GM18511 (cell line): ENCODE data around the gene MGLL.

Experiments used
- ATAC-seq: cut with Tn5 transposase; IDR thresholded peaks from one replicate; pipeline ENCODE4 v1.9.1; 2021; ENCODE audit warnings: mild to moderate bottlenecking, moderate library complexity; ENCODE audit not compliant: unreplicated experiment

MGLL gene

DNA sequence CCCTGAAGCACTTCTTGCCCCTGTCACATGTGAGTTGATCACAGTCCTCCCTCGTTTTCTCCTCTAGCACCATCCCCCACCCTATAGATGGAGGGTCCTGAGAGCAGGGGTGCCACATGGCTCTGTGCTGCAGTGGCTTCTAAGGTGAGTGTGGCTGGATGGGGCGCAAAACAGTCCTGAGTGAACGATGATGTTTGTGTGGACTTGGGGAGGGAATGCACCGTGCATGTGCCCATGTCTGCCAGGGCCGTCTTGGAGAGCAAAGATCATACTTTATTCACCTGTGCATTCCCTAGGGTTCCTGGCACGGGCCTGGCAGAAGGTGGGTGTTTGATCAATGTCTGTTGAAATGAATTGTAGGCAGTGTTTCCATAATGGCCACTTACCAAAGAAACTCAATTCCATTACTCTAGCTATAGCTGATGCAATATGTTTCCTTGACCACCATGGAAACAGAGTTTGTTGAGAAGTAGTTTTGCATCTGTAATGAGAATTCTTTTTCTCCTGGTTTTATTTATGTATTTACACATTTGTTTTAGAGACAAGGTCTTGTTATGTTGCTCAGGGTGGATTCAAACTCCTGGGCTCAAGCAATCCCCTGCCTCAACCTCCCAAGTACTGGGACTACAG lies 91.5 kb downstream of the MGLL start:
- ATAC-seq, result no peak

DNA sequence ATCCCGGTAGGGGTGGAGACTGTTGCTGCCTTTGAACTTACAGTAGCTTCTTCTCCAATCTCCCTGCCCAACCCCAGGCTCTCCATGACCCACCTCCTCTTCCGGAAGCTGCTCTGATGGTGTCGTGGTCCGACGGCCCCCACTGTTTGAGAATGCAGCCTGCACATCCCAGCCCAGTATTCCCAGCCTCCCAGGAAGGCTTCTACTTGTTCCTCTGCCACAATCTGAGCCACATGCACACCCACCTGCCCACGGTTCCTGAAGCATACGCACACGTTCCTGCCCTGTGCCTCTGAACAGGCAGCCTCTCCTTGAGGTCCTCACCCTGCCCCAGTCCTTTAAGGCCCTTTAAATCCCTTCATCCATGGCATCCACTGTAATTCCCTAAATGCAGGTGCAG lies 92.1 kb downstream of the MGLL start:
- no peak for ATAC-seq

- no peak for ATAC-seq
These were observed 92.7 kb downstream of the MGLL start for GRCh38 chr3:127729556-127730056.

- ATAC-seq, result no peak
These were observed 93.8 kb downstream of the MGLL start for GRCh38 chr3:127728417-127729015.

DNA sequence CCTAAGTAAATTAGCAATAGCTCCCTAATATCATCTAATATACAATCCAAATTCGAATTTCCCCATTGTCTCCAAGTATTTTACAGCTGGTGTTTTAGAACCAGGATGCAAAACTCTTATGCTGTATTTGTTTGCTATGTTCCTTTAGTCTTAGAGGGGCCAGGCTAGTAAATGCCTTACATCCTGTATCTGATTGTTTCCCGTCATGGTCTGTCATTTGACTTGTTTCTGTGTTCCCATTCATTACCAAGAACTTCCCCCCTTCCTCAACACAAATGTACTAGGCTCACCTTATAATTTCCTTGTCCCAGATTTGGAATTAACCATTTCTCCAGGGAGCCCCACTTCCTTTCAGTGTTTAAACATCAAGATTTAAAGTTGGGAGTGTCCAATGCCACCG lies 95.4 kb downstream of the MGLL start:
- no peak for ATAC-seq

DNA sequence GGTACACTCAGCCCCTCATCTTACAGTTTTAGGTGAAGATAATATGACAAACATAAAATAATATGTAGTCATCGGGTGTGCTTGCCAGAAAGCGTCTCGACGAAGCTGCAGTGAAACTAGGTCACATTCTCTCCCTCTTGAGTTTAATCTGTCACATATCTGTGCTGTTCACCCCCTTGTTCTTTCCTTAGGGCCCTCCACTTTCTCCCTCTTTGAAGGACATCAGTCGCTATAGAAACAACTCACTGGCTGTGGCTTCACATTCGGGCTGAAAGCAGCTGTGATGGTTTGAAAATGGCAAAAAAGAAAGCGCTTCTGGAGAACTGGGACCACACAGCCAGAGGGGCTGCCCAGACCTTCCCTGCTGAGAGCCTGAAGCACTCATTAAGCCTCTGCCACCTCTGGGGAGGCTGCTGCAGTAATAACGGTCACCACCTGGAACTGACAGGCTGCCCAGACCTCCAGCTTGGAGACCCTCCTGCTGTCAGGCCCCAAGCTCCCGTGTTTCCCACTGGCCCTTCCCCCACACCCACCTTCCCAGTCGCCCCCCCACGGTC lies 99.2 kb downstream of the MGLL start:
- ATAC-seq, result no peak

DNA sequence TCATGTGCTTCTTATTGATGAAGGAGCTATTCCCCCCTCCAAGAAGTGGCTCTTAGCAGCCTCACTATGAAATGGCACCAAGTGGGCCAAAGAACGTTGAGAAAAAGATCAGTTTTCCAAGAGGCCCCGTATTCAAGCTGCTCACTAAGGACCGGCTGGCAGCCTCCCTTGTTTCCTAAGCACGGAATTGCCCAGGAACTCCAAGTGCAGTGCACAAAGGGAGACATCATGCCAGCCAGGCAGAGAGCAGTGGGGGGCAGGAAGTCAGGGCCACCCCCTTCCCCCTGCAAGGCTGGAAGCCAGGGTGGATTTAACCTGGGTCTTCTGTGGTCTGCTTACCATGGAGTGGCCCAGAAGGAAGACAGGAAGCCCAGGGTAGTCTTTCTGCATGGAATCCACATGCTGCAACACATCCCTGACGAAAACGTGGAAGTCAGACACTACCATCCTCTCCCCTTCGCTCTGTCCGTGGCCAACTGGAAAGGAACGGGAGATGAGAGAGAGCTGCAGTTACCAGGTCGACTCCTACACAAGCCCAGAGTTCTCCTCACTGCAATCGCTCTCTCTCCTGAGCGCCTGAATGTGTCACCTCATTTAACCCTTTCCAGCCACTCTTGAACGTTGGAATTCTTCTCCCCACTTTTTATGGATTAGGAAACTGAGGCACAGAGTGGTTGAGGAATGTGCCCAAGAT lies 100.1 kb downstream of the MGLL start:
- ATAC-seq, result no peak

DNA sequence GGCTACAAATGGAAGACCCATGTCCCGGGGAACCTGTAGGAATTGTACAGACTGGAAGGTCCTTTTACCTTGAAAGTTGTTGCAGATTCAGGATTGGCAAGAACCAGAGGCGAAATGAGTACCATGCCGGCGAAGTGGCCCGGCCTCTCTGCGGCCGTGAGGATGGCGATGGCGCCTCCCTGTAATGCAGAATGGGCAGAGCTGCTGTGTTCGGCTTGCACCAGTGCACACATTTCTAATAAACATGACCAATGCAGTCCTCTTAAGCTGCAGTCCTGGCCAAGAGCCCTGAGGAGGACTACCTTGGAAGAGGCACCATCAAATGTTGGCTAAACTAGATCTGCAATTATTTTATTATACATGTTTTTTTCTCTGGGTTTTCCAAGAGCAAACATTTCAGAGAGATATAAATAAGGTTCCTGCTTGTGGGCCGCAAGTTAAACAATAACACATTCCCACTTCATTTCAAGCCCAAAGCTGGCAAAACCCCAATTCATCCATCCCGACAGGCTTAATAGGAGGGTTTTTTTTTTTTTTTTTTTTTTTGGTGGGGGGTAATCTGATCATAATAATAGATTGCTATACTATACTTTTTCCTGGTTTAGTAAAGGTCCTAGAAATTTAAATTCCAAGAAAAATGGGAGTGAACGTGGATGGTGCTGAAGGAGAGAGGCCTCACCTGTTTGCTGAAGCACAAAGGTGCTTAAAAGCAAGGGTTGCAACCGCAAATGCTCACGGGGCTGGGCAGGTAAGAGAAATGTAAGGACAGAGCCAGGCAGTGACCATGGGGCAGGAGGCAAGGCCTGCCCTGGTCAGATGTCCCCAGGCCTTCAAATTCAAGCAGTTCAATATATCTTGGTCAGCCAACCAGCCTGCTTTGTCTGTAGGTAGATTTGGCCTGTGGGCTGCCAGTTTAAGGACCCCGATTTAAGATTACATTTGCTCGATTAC lies 101.1 kb downstream of the MGLL start:
- ATAC-seq, result no peak

GRCh38 chr3:127720161-127720823 lies 102.0 kb downstream of the MGLL start:
- ATAC-seq, result no peak

- ATAC-seq, result no peak
These were observed 102.9 kb downstream of the MGLL start for GRCh38 chr3:127719369-127719768.

GRCh38 chr3:127718916-127719290 lies 103.4 kb downstream of the MGLL start:
- ATAC-seq, result no peak

- ATAC-seq, result no peak
These were observed 103.9 kb downstream of the MGLL start for GRCh38 chr3:127718245-127718915.

DNA sequence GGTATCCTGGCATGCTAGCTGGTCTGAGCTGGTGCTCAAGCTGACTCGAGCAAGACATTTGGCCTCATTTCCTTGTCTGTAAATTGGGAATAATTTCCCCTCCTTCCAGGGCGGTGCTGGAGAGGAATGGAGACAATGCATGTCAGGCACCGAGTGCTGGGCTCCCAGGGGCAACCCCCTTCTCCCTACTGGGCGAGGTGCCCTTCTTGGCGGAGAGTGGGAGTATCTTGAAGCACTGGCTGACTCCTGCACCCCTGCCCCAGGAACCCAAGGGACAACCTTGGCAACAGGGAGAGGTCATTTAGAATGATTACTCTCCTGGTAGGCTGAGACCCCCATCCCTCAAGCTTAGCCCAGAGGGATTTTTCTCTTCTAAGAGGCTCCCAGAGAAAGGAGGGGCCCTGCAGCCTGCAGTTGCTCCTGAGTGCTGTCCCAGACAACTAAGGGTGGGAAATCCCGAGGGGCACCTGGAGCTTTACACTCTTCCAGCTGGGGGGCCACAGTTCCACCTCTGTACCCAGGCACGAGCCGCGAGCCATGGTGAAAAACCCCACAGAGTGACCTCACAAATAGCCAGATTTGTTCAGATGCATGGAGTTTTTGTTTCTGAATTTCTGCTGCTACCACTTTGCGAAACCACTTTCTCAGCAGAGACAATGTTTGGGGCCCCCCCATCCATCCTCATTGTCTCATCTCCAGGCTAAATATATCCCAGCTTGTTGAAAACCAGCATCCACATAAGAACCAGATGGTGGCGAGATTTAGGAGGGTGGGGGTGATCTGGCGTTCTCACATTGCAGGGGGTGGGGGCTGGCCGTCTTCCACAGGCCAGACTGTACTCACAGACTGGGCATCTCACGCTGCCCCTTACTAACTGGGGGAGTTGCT lies 104.7 kb downstream of the MGLL start:
- no peak for ATAC-seq

DNA sequence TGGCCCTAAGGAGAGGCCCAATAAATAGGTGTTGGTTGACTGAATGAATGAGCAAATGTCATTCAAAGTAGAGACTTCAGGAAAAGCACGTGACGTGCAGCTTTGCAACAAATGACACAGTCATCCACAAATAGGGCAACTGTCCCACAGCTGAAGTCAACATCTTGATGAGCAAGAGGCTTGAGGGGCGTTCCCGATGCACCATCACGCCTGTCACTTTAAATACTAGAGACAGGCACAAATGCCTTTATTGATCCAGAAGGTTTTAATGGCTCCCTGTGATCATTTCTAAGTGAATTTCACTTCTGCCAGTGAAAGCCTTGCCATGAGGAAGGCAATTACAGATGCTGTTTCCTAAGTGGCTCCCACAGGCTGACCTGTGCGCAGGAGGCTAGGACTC lies 105.9 kb downstream of the MGLL start:
- ATAC-seq, result no peak

DNA sequence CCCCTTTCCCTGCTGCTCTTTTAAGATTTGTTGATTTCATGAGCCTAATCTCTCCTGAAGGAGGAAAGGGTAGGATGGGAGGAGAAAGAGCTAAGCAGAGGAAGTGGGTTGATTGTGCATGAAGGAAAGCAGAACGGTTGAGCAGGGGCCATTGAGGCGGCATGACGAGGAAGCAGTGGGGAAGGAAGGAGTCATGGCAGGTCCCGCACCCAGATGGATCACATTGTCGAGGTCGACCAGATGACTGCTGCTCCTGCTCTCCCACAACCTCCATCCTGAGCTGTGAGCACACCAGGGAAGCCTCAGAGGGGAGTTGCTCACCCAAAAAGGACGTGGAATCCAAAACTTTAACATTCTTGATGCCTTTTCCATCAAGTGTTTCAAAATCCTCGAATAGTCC lies 106.8 kb downstream of the MGLL start:
- no peak for ATAC-seq

DNA sequence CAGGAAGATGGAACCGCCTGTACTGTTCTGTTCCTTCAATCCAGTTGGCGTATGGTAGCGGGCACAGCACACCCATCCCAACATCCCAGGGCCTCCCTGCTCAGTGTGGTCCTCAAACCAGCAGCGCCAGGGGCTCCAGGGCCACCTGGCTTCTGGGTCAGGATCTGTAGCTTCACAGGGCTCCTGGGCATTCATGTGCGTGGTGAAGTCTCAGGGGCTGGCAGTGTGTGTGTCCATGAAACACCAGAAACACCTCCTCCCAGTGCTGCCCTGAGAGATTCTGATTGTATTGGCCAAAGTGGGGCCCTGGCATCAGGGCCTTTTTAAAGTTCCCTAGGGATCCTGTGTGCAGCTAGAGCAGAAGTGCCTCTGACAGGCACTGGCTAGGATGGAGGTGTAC lies 107.4 kb downstream of the MGLL start:
- ATAC-seq, result no peak

DNA sequence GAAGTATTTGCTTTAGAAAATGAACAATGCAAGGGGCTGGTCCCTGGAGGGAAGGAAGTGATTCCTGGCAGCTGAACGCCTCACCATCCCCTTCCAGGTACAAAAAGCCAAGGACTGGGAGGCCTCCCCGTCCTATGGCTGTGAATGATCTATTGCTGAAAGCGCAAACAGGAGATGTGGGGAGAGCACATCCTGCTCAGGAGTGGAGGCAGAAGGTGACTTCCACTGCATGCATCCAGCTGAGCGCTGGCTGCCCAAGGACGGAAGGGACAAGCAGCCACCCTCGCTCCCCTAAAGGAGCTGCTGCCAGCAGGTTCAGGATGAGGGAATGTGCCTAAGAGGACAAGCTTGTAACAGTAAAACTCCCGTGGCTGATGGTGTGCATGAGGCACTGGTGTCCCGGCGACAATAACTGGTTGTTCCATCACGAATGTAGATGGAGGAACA lies 108.2 kb downstream of the MGLL start:
- ATAC-seq, result no peak

DNA sequence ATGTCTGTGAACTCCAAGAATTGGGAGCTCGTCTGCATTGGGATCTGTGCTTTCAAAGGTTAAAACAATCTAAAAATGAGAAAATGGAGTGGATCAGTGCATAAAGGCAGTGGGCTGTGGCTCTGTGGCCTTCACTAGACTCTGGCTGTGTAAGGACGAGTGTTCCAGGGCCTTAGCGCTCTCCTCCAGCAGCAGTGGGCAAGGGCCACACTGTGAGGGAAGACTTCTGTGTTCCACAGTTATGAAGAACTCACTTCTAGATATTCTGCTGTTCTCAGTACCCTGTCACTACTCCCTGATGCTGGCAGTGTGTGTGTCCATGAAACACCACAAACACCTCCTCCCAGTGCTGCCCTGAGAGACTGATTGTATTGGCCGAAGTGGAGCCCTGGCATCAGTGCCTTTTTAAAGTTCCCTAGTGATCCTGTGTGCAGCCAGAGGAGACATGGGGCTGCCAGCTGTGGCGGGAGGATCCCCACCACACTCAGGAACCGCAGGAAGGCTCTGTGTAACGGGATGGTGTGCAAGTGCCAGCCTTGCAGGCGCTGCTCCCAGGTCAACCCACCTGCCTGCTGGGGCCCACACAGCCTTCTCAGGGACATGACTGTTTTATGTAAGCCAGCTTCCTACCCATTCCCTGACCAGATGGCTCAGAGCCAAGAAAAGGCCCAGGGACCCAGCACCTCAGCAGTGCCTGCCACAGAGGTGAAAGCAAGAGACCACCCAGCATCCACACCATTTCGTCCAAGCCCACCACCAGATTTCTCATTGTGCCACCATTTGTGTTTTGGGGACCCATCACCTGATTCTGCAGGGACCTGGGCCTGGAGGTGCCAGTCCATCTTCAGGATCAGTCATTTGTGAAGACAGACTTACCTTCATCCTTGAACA lies 109.2 kb downstream of the MGLL start:
- no peak for ATAC-seq
